DOHH2 (cell line): ENCODE measurements around the gene DTHD1.

Experiments
- CTCF ChIP-seq: fragments of 200-600 bp; sonication (generic); IDR thresholded peaks from one replicate; pipeline ENCODE4 v1.5.1; 2014; ENCODE audit warnings: antibody characterized with exemption, mild to moderate bottlenecking, low read depth, low read length; ENCODE audit not compliant: poor library complexity, severe bottlenecking
- EZH2phosphoT487 ChIP-seq: fragments of 200-600 bp; sonication (generic); IDR thresholded peaks from 2 replicates; pipeline ENCODE4 v1.6.1; 2017; ENCODE audit warnings: borderline replicate concordance, mild to moderate bottlenecking, antibody characterized with exemption, low read length, moderate library complexity, mixed read lengths

GRCh38 chr4:36290641-36291040 lies 9.2 kb downstream of the DTHD1 start:
- TF ChIP-seq CTCF (no peak), EZH2phosphoT487 (no peak)
